Measurements from ENCODE around the gene HPCAL1.

Gene HPCAL1

DNA sequence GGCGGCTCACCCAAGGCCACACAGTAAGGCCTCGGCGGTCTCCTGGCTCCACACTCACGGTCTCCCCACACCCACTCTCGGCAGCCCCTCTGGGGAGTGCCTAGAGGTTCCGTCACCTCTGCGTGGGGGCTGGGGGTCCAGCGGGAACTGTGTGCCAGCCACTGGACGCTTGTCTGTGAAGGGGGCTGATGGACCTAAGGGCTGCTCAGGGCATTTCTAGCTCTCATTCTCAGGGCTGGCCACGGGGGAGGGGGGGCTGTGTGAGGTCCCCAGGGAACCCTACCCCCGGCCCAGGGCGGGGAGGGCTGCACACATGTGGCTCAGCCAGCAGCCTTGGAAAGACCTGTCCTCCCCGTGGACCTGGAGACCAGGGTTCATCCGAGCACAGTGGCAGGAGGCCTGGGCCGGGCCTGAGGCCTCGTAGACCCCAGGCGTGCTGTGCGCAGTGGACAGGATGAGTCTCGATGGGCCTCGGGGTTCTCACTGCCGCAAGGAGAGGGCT lies 172.6 kb downstream of the HPCAL1 start:
- no peak for DNase-seq

DNA sequence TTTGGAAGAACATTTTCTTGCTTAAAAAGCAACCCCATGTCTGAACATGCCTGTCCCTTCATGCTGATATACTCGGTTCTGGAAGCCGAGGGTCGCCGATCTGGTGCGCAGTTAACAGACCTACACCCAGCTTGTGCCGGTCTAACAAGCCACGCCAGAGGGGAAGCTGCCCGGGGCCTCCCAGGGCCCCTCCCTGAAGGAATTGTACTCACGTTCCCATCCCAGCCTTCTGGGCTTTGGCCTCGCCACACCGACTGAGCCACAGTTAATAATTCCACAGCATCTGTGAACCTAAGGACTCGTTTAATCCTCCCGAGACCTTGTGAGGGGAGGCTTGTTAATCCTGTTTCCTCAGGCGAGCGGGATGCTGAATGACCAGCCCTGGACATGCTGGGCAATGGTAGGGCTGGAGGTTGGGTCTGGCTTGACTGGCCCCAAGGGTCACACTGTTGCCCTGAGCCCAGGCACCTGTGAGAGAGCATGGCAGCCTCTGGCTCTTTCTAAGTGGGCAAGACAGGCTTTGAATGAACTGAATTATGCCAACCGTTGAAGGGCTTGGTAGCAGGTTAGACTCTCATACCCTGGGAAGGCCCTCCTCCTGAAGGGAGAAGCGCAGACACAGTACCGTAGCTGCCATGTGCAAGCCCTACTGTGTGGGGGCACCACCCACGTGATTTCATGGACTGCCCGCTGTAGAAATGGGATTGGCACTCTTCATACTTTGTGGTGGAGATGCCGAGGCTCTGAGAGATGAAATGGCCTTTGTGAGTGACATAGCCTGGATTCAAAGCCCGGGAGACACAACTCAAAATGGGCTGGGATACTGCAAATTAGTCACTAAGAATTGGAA lies 173.3 kb downstream of the HPCAL1 start:
- DNase-seq, result no peak

DNA sequence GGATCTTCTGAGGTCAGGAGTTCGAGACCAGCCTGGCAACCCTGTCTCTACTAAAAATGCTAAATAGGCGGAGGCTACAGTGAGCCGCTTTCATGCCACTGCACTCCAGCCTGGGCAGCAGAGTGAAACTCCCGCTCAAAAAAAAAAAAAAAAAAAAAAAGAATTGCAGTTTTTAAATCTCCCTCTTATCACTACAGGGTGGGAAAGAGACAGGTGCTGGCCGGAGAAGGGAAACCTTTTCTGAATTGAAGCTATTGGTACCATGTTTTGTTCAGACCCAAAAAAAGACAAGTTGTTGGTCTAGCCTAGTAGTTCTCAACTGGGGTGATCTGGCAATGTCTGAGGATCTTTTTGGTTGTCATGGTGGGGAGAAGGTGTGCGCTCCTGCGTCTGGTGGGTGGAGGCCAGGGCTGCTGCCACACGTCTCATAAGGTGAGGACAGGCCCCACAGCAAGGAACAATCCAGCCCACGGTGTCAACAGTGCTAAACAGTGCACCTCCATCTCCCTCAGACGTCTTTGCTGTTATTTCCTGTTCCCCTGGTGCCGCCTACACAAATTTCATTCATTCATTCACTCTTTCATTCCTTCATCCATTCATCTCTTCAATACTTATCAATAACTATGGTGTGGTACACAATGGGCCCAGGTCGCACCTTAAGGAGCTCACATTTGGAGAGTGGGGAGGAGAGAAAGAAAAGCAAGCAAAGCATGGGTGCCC lies 174.2 kb downstream of the HPCAL1 start:
- DNase-seq, result no peak

Measured in NCI-H1092 treated with DMSO at 0.1 percent for 48 hours (cell line).